NCI-H82 (cell line): ENCODE data around the gene ARL5C.

Experiments
- DNase-seq: peaks from one replicate; lab custom pipeline; 2025; lab: John Stamatoyannopoulos, UW

ARL5C gene

GRCh38 chr17:39165841-39166349 is at the start of gene ARL5C:
TSS of gene ARL5C (minus strand) at chr17:39166161. CDS start at chr17:39165760, 401 bp downstream.
- no peak for DNase-seq

- DNase-seq, result no peak
These were observed 47.9 kb upstream of the ARL5C start for GRCh38 chr17:39213852-39214251.

GRCh38 chr17:39212841-39213480 is 47.0 kb upstream of the ARL5C start:
- DNase-seq, result no peak

GRCh38 chr17:39212195-39212810 is 46.3 kb upstream of the ARL5C start:
- DNase-seq, result no peak

GRCh38 chr17:39210093-39210434 is 44.1 kb upstream of the ARL5C start:
- DNase-seq, result no peak

GRCh38 chr17:39209317-39210092 is 43.5 kb upstream of the ARL5C start:
- no peak for DNase-seq

- DNase-seq, result peak; percentile 90
These were observed 42.9 kb upstream of the ARL5C start for GRCh38 chr17:39208893-39209292.

GRCh38 chr17:39208136-39208535 is 42.2 kb upstream of the ARL5C start:
- DNase-seq, result no peak

GRCh38 chr17:39205112-39205526 is 39.2 kb upstream of the ARL5C start:
- peak; percentile 52 for DNase-seq

GRCh38 chr17:39204245-39204644 is 38.3 kb upstream of the ARL5C start:
- no peak for DNase-seq

- no peak for DNase-seq
These were observed 35.1 kb upstream of the ARL5C start for GRCh38 chr17:39200957-39201510.

GRCh38 chr17:39200070-39200879 is 34.3 kb upstream of the ARL5C start, which contains the start of gene RPL19:
TSS of gene RPL19 (plus strand) at chr17:39200283. CDS start at chr17:39200345, 62 bp downstream.
- DNase-seq, result peak; percentile 92

GRCh38 chr17:39199820-39200069 is 33.8 kb upstream of the ARL5C start:
- DNase-seq, result peak; percentile 98

GRCh38 chr17:39198186-39198566 is 32.2 kb upstream of the ARL5C start:
- no peak for DNase-seq

- peak; percentile 91 for DNase-seq
These were observed 31.6 kb upstream of the ARL5C start, which contains the start of gene CACNB1 for GRCh38 chr17:39197380-39198185. TSS of gene CACNB1 (minus strand) at chr17:39197669. CDS start at chr17:39197495, 174 bp downstream.

- DNase-seq, result peak; percentile 52
These were observed 30.9 kb upstream of the ARL5C start for GRCh38 chr17:39196808-39197291.

- DNase-seq, result no peak
These were observed 30.4 kb upstream of the ARL5C start for GRCh38 chr17:39196241-39196807.

GRCh38 chr17:39195568-39196160 is 29.7 kb upstream of the ARL5C start:
- no peak for DNase-seq

- peak; percentile 54 for DNase-seq
These were observed 29.1 kb upstream of the ARL5C start for GRCh38 chr17:39194985-39195524.
